Epithelial cell of esophagus (primary cell): ENCODE measurements around the gene SATB2.
A peak's percentile ranks its signal among the peaks of the same experiment; 100 is the strongest.

ENCODE experiments used
- DNase-seq: peaks from one replicate; pipeline ENCODE4 v3.0.0; 2010; ENCODE audit warnings: low read depth
- H3K4me3 ChIP-seq: 2 replicates; pipeline ENCODE4 v1.5.1; 2011; ENCODE audit warnings: mild to moderate bottlenecking, low read length, control low read depth
- CTCF ChIP-seq: IDR thresholded peaks from 2 replicates; pipeline ENCODE4 v1.5.1; 2011; ENCODE audit warnings: low read depth, mild to moderate bottlenecking, low read length, control low read depth, inconsistent platforms; ENCODE audit not compliant: insufficient read depth; ENCODE audit errors: missing control alignments

SATB2 gene

GRCh38 chr2:199329031-199329430, 128.7 kb downstream of the SATB2 start:
- no peak for TF ChIP-seq CTCF
- DNase-seq, result no peak
- H3K4me3 ChIP-seq, result no peak overlapping the region

GRCh38 chr2:199325881-199326280, 131.9 kb downstream of the SATB2 start:
- no peak for TF ChIP-seq CTCF
- H3K4me3 ChIP-seq, result no peak overlapping the region
- DNase-seq, result no peak

GRCh38 chr2:199322151-199322550, 135.6 kb downstream of the SATB2 start:
- TF ChIP-seq CTCF, result no peak
- no peak overlapping the region for H3K4me3 ChIP-seq
- no peak for DNase-seq

- TF ChIP-seq CTCF, result no peak
- DNase-seq, result no peak
- H3K4me3 ChIP-seq, result no peak overlapping the region
Measured at GRCh38 chr2:199317646-199318045, 140.1 kb downstream of the SATB2 start.

GRCh38 chr2:199316851-199317250, 140.9 kb downstream of the SATB2 start:
- TF ChIP-seq CTCF, result no peak
- no peak for DNase-seq
- H3K4me3 ChIP-seq, result no peak overlapping the region

GRCh38 chr2:199315299-199316179, 142.2 kb downstream of the SATB2 start:
- no peak overlapping the region for H3K4me3 ChIP-seq
- DNase-seq, result peak; percentile 39
- TF ChIP-seq CTCF, result no peak

- DNase-seq, result no peak
- no peak for TF ChIP-seq CTCF
- no peak overlapping the region for H3K4me3 ChIP-seq
Measured at GRCh38 chr2:199312931-199313330, 144.8 kb downstream of the SATB2 start.
